ENCODE results near the gene RUSC1.
"Not testable (repeated sequence)": the region's sequence is repeated elsewhere in the genome, so short reads cannot be mapped to it uniquely, and the experiment has no call there.

RUSC1 gene

GRCh38 chr1:155325603-155325893 is 4.9 kb downstream of the RUSC1 start:
- H3K27ac ChIP-seq: peak overlapping the region; percentile 92
- TF ChIP-seq ZFX (IDR thresholded peaks at IDR 0.05) (no peak), CTCF (conservative IDR thresholded peaks at IDR 0.05) (no peak)

- TF ChIP-seq ZFX (IDR thresholded peaks at IDR 0.05) (no peak), CTCF (conservative IDR thresholded peaks at IDR 0.05) (no peak)
Observed at GRCh38 chr1:155326020-155326526, 5.4 kb downstream of the RUSC1 start.

GRCh38 chr1:155326631-155327037 is 5.9 kb downstream of the RUSC1 start:
- no peak overlapping the region for H3K27ac ChIP-seq
- no peak for TF ChIP-seq ZFX (IDR thresholded peaks at IDR 0.05)
- no peak for TF ChIP-seq CTCF (conservative IDR thresholded peaks at IDR 0.05)

More at GRCh38 chr1:155326020-155326526, 5.4 kb downstream of the RUSC1 start:
- H3K27ac ChIP-seq: peak overlapping the region; percentile 92; the same call in 1 of the 2 replicates

- no peak for TF ChIP-seq CTCF (conservative IDR thresholded peaks at IDR 0.05)
- TF ChIP-seq ZFX (IDR thresholded peaks at IDR 0.05): no peak
- H3K27ac ChIP-seq: no peak overlapping the region
Observed at GRCh38 chr1:155327981-155328380, 7.3 kb downstream of the RUSC1 start.

- not testable (repeated sequence) for H3K27ac ChIP-seq
Observed at GRCh38 chr1:155328856-155329255, 8.2 kb downstream of the RUSC1 start.

- TF ChIP-seq ZFX (IDR thresholded peaks at IDR 0.05) (no peak), CTCF (conservative IDR thresholded peaks at IDR 0.05) (no peak)
- H3K27ac ChIP-seq: no peak overlapping the region
Observed at GRCh38 chr1:155329980-155330598, 9.4 kb downstream of the RUSC1 start.

GRCh38 chr1:155334962-155335361 is 14.3 kb downstream of the RUSC1 start:
- no peak for TF ChIP-seq CTCF (conservative IDR thresholded peaks at IDR 0.05)
- no peak for TF ChIP-seq ZFX (IDR thresholded peaks at IDR 0.05)
- no peak overlapping the region for H3K27ac ChIP-seq

GRCh38 chr1:155339515-155340097 is 18.9 kb downstream of the RUSC1 start:
- no peak overlapping the region for H3K27ac ChIP-seq
- no peak for TF ChIP-seq ZFX (IDR thresholded peaks at IDR 0.05)
- TF ChIP-seq CTCF (conservative IDR thresholded peaks at IDR 0.05): no peak
